B cell (primary cell): ENCODE results near the gene SLC35G3.

ENCODE experiments used
- CTCF ChIP-seq: fragments of 200-600 bp; IDR thresholded peaks from one replicate; pipeline ENCODE4 v1.8.0; 2022; ENCODE audit warnings: antibody characterized with exemption, mild to moderate bottlenecking
- EZH2 ChIP-seq: IDR thresholded peaks from 2 replicates; pipeline ENCODE4 v1.6.1; 2012; ENCODE audit warnings: borderline replicate concordance, low read depth, mild to moderate bottlenecking, moderate library complexity, low read length; ENCODE audit not compliant: insufficient read depth, poor library complexity, severe bottlenecking

GRCh38 chr17:35210741-35211140 is 16.5 kb upstream of the SLC35G3 start:
- no peak for TF ChIP-seq CTCF
- TF ChIP-seq EZH2: no peak
